GM18499 (cell line): Measurements from ENCODE around the gene POMP.
"Not testable (repeated sequence)": the region's sequence is repeated elsewhere in the genome, so short reads cannot be mapped to it uniquely, and the experiment has no call there.

Experiments used
- ATAC-seq: cut with Tn5 transposase; IDR thresholded peaks from one replicate; pipeline ENCODE4 v1.9.1; 2021; ENCODE audit warnings: moderate number of reproducible peaks; ENCODE audit not compliant: insufficient read depth, unreplicated experiment

POMP gene

GRCh38 chr13:28685114-28685513 lies 26.2 kb downstream of the POMP start:
- ATAC-seq = no peak

GRCh38 chr13:28685892-28686291 lies 27.0 kb downstream of the POMP start:
- ATAC-seq = no peak

GRCh38 chr13:28693605-28694491 lies 34.9 kb downstream of the POMP start:
- ATAC-seq = not testable (repeated sequence)

GRCh38 chr13:28697441-28697840 lies 38.5 kb downstream of the POMP start:
- ATAC-seq = no peak

GRCh38 chr13:28699246-28699645 lies 40.3 kb downstream of the POMP start:
- ATAC-seq = no peak

- ATAC-seq = no peak
Measured at GRCh38 chr13:28704282-28704681, 45.4 kb downstream of the POMP start.

GRCh38 chr13:28704919-28705318 lies 46.0 kb downstream of the POMP start:
- ATAC-seq = no peak

GRCh38 chr13:28705461-28706083 lies 46.6 kb downstream of the POMP start:
- ATAC-seq = no peak

- ATAC-seq = peak; percentile 95
Measured at GRCh38 chr13:28707629-28708427, 48.9 kb downstream of the POMP start.

GRCh38 chr13:28710161-28710560 lies 51.2 kb downstream of the POMP start:
- ATAC-seq = no peak

- no peak for ATAC-seq
Measured at GRCh38 chr13:28714651-28715050, 55.7 kb downstream of the POMP start.

GRCh38 chr13:28716511-28716910 lies 57.6 kb downstream of the POMP start:
- no peak for ATAC-seq

GRCh38 chr13:28717170-28717569 lies 58.2 kb downstream of the POMP start:
- ATAC-seq = no peak

GRCh38 chr13:28718196-28718542 lies 59.2 kb downstream of the POMP start:
- no peak for ATAC-seq

- ATAC-seq = peak; percentile 82
Measured at GRCh38 chr13:28718543-28719226, 59.8 kb downstream of the POMP start, which contains the start of gene SLC46A3. SLC46A3 (minus strand) TSS chr13:28718970; CDS start chr13:28717998, 972 bp downstream.

GRCh38 chr13:28719227-28720055 lies 60.5 kb downstream of the POMP start:
- ATAC-seq = no peak

- no peak for ATAC-seq
Measured at GRCh38 chr13:28723806-28724205, 64.9 kb downstream of the POMP start.

- no peak for ATAC-seq
Measured at GRCh38 chr13:28725046-28725610, 66.2 kb downstream of the POMP start.
